GM21423 (cell line): Measurements from ENCODE around the gene MAPKAP1.
A peak's percentile ranks its signal among the peaks of the same experiment; 100 is the strongest.

Experiments used
- ATAC-seq: cut with Tn5 transposase; IDR thresholded peaks from one replicate; pipeline ENCODE4 v1.9.1; 2021; ENCODE audit warnings: mild to moderate bottlenecking, moderate library complexity; ENCODE audit not compliant: unreplicated experiment

The MAPKAP1 gene

GRCh38 chr9:125646217-125646616 lies 60.8 kb downstream of the MAPKAP1 start:
- ATAC-seq: no peak

- ATAC-seq: no peak
Observed at GRCh38 chr9:125644819-125645507, 62.0 kb downstream of the MAPKAP1 start.

DNA sequence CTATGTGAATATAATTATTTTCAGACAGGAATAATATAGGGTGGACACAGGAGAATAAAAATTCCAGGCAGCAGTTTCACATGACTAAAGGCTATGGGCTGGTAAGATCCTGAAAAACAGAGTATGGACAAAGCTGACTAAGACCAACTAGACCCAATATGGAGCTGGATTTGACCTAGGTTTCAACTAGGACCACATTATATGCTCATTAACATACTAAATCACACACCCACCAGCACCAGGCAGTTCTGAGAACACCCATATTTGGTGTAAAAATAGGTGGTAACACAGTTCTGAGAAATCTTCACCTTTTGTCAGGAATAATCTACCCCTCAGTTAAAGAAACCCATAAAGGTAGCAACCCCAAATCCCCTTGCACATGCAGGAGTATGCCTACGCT lies 64.7 kb downstream of the MAPKAP1 start:
- ATAC-seq: no peak

- ATAC-seq: no peak
Observed at GRCh38 chr9:125639057-125639456, 68.0 kb downstream of the MAPKAP1 start.

DNA sequence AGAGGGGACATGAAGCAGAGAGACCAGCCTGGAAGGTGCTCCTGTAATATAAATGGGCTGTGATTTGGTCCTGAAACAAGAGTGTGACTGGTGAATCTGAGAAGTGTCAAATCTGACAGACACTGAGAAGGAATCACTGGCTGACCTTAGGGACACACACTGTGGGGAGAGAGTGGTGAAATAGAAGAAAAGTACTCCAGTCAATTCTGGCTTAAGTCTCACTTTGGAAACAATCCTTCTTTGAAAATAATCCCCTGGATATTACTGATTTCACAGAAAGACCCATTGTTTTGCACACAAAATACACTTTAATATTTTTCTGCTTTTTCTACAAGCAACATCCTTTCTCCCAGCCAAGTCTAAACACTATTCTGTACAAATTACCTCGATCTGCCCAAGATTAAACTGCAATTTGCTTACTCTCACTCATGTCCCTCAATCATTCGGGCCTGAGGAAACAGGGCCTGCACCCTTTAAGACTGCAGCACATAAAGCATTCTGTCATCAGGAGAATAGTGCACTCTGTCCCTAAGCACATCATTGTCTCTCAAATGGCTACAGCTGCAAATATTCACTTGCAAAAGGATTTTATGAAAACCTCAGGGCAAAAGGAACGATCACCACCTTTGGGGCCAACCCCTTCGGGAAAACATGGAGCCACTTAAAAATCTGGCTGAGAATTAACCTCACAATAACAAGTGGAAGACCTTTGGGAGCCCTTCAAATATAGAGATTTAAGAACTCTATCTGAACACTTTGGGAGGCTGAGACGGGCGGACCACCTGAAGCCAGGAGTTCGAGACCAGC lies 68.6 kb downstream of the MAPKAP1 start:
- no peak for ATAC-seq

GRCh38 chr9:125637241-125637640 lies 69.8 kb downstream of the MAPKAP1 start:
- no peak for ATAC-seq

GRCh38 chr9:125635888-125636287 lies 71.1 kb downstream of the MAPKAP1 start:
- ATAC-seq: no peak

- ATAC-seq: no peak
Observed at GRCh38 chr9:125634040-125634717, 72.8 kb downstream of the MAPKAP1 start.

DNA sequence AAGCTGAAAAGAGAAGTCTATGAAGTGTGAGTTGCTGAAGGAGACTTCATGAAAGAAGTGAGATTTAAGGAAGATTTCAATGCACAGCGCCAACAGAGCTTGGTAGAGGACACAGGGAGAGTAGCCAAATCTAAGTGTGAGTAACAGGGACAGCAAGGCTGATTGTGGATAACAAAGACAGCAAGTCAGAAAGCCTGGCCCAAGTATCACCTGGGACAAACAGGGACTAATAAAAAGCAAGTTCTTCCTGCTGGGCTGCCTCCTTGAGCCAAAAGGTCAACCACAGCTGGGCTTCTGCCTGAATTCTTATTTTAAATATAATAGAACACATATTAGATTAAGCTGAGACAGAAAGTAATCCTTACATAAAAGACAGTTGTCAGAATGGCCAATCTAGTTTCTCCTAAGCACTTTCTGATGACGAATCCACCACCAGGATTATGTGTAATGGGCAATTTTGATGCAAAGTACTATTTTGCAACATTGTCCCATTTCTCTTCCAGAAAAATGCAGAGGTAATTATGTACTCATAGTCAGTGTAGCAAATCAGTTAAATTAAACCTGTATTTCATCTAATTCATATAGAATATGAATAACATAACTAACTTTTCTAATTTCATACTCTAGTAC lies 73.8 kb downstream of the MAPKAP1 start:
- ATAC-seq: no peak

DNA sequence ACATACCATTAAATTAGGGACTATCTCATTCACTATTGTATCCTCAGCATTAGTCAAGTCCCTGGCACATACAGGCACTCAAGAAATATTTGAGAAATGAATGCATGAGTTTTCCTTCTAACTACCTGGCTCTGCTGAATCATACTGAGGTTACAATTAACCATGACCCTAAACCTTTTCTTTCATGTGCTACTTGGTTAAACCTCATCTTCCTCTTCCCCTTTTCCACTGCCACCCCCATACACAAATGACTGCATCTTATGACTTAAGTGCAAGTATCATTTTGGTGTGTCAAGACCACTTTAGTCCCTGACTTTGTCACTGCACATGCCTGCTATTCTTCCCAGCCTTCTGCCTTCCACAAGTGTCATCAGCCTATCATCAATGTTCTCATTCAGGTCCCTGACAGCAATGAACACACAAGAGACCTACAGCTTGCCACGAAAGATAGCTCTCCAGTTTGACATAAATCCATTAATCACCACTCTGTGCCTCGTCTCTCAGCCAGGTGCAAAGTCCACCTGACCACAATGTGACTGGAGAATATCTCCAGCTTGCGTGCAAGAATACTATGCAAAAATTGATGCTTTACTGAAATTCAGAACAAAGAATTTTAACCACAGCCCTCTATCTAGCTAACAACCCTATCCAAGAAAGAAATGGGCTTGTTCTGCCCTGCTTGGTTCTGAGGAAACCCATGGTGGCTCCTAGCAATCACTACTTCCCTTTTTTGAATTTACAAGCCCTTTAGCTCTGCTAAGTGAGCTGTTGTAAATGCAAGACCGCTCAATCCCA lies 74.5 kb downstream of the MAPKAP1 start:
- peak; percentile 61 for ATAC-seq

- ATAC-seq: no peak
Observed at GRCh38 chr9:125631391-125632085, 75.5 kb downstream of the MAPKAP1 start.

GRCh38 chr9:125630436-125630835 lies 76.6 kb downstream of the MAPKAP1 start:
- ATAC-seq: no peak

DNA sequence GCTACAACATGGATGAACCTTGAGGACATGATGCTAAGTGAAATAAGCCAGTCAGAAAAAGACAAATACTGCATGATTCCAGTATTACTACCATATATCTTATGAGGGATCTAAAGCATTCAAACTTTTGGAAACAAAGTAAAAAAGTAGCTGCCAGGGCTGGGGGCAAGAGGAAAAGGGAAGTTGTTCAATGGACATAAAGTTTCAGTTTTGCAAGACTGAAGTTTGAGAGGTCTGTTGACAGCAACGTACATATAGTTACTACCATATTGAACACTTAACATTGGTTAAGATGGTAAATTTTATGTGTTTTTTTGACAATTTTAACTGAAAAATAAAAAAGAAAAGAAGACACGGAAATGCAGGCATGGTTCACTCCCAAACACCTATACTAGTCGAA lies 77.6 kb downstream of the MAPKAP1 start:
- no peak for ATAC-seq

- ATAC-seq: no peak
Observed at GRCh38 chr9:125626187-125626586, 80.8 kb downstream of the MAPKAP1 start.

GRCh38 chr9:125621170-125621569 lies 85.8 kb downstream of the MAPKAP1 start:
- ATAC-seq: no peak

- ATAC-seq: no peak
Observed at GRCh38 chr9:125620216-125620615, 86.8 kb downstream of the MAPKAP1 start.

- ATAC-seq: no peak
Observed at GRCh38 chr9:125617087-125617486, 89.9 kb downstream of the MAPKAP1 start.

DNA sequence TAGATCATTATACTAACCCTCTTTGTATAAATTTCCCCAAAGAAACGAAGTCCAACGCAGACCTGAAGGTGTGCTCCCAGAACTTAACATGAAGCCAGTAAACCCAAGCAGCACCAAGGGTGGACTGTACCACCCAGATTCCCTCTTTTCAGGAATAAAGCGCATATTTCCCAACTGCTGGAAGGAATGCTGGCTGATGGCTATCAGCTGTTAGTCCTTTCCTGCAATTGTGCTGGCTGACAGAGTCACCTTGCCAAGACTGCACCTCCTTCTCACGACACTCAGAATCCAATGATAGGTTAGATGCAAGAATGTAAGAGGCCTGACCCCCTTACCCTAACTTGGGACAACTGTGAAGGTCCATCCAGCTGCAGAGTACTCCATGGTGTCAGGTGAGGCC lies 93.9 kb downstream of the MAPKAP1 start:
- ATAC-seq: no peak

GRCh38 chr9:125612616-125613015 lies 94.4 kb downstream of the MAPKAP1 start:
- ATAC-seq: no peak
